NCI-H526 (cell line): ENCODE results near the gene PTPRN2.

Experiments
- DNase-seq, 2 experiments: peaks; one replicate each; lab custom pipeline; 2025; lab: John Stamatoyannopoulos, UW

The PTPRN2 gene

GRCh38 chr7:157621131-157621681, 966.4 kb downstream of the PTPRN2 start:
- no peak for DNase-seq

DNA sequence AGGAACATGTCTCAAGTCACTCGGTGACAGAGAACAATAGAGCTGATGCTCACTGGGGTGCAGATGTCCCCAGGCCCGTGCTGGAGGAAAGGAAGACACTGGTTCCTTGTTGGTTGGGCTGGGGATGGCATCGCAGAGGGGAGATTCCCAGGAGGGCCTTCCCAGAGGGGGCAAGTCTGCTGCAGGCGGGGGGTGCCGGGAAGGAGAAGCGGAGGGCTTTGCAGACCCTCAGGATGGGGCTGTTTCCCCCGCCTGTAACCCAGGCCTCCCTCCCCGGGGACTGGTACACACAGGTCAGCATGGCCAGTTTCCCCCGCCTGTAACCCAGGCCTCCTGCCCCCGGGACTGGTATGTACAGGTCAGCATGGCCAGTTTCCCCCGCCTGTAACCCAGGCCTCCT, 967.0 kb downstream of the PTPRN2 start:
- no peak for DNase-seq

- DNase-seq, result no peak
Observed at GRCh38 chr7:157619753-157620525, 967.7 kb downstream of the PTPRN2 start.

DNA sequence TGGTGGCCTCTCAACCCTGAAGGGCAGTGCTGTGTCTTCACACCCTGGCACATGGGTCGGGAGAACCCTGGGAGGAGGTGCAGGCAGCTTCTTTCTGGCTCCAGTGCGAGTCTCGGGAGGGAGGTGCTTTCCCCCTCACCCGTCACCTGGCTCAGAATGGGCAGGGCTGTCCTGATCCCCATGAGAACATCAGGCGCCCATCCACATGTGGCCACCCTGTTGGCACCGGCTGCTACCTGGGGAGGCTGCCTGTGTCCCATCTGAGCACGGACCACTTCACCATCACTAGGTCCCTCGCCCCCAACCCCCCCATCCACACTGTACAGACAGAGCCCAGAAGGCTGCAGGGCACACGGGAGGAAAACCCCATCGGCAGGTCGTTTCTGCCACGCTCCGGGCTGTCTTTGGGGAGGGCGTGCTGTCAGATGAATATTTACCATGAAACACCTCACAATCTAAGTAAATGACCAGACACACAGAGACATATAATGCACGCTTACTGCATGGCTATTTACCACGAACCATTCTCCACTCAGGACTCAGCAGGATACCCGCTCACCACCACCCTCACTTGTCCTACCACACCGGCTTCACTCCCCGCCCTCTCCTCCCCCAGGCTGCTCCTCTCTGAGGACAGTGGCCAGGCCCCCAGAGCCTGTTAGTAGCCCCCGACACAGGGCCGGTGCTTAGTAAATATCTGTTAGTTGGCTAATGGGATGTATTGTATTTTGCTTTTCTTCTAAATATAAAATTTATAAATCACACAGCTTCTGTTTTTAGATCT, 968.6 kb downstream of the PTPRN2 start:
- no peak for DNase-seq

- DNase-seq, result no peak
Observed at GRCh38 chr7:157618091-157618726, 969.4 kb downstream of the PTPRN2 start.

- DNase-seq, result no peak
Observed at GRCh38 chr7:157617401-157617800, 970.2 kb downstream of the PTPRN2 start.

DNA sequence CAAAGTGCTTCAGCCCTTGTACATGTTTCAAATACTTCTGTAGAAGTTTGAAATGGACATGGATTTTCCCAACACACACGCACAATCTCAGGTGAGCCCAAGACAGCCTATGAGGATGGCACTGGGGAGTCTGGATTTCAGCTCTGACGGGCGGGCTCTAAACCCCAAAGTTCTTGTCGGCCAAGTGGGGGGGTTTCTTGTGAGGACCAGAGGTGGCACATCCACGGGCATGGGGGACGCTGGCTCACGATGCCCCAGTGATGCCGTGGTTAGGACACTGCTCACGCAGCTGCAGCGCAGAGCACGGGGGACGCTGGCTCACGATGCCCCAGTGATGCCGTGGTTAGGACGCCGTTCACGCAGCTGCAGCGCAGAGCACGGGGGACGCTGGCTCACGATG, 970.7 kb downstream of the PTPRN2 start:
- DNase-seq, result no peak

DNA sequence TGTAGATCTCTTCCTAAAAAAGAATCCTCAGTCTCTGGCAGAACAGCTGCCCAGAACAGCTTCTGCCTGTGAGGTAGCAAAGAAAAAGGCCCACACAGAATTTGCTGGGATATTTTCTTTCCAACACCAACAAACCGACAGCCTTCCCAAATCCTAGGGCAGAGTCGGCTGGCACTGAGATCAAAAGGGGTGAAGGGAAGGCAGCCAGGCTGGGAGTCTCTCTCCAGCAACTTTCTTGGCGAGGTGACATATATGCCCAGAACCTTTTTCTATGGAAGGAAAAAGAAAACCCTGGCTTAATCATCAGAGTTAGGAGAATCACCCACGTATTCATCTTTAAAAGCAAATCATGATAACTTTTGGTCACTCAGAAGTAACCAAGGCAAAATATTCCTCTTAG, 971.2 kb downstream of the PTPRN2 start:
- DNase-seq, result no peak

DNA sequence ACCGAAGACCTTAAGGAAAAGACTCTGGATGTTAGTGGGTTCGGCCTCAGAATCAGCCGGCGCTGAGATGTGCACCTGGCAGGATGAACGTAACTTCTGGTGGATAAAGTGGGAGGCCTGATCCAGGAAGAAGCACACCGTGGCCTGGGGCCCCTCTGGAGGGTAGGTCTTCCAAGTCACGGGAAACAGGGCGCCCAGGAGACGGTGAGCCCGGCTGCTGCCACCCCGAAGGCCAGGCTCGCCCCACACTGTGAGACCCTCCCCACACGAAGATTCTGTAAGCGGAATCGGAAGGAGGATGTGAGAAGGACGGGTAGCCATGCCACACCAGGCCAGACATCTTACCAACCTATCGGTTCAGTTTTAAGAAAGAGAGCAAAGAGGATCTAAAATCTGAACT, 971.8 kb downstream of the PTPRN2 start:
- no peak for DNase-seq

GRCh38 chr7:157615101-157615817, 972.4 kb downstream of the PTPRN2 start:
- DNase-seq, result no peak

DNA sequence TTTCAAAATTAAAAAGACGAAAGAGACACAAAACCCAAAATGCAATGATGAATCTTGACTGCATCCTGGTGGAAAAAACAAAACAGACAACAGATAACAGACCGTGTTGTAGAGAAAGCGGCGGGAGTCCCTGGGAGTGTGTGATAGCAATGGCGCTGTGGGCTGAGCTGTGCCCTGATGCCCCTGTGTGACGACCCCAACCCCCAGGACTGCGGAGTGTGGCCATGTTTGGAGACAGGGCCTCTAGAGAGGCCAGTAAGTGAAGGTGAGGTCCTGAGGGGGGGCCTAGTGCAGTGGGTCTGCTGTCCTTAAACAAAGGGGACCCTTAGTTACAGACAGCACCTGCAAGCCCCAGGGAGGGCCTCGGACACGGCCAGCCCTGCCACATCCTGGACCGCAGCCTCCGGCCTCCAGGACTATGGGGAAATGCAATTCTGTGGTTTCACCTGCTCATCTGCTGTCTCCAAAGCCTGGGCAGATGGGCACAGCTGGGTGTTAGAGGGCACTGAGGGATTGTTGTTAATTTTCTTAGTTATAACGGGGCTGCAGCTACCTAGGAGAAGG, 973.1 kb downstream of the PTPRN2 start:
- DNase-seq, result no peak

DNA sequence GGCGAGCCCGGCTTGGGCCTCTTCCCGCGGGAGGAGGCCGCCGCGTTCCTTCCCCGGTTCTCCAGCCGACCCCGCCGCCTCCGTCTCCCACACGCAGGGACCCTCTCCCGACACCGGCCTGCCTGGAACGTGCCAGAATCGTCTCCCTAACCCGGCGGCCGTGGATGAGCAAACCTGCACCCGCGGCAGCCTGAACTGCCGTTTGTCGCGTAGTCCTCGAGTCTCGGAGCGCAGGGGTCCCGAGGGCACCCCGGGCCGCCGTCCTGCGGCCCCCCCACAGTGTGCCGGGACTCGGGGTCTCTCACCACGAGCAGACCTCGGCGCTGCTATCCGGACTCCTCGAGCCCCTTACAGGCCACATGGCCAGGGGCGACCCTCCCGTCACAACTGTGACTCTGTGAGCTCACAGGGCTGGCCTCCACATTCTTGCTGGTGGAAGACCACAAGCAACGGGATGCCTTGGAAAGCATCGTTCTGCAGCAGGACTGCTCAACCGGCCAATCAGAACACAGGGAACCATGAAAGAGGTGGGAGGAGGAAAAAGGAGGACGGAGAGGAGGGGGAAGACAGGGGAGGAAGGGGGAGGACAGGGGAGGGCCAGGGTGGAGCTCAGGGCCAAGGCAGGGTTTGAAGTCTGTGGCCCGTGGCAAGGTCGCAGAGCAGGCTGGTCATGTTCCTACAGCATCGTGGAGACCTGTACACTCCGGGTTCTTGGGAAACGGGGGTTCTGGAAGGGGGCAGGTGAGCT, 973.9 kb downstream of the PTPRN2 start:
- DNase-seq, result peak in 1 of 2 experiments; percentile 32

DNA sequence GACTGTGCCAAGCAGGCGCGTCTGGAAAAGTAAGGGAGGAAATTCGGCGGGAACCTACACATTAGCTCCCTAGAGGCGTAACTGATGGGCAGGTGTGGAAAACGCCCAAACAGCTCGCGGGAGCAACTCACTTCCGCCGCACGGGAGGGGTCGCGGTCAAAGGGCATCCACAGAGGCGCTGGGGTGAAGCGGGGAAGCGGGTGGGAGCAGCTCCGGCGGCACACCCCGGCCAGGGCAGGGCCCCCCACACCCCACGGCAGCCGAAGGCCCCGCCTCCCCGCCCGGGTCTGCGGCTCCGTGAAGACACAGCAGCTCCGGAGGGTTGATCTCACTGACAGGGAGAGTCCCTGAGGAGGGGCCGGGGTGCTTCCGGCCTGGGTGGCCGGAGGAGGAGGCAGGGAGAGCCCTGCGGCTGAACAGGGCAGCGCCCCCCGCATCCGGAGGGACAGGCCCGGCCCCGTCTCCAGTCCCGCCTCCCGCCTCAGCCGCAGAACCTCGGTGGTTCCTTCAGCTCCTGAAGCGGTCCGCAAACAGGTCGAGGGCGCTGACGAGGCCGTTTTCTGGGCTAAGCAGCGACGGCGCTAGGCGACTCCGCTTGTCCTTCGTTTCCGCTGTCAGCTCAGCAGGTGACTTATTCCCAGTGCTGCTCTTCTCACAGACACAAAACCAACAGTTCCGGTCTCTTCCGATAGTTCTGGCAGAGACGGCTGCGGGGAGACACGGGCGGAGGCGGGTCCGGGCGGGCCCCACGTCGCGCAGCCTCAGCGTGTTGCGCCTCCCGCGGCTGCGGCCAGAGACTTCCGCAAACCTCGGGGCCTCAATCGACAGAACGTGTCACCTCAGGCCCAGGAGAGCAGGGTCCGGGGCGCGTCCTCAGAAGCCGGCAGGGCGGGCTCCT, 974.7 kb downstream of the PTPRN2 start:
- DNase-seq, result peak; percentile 26 to 84

GRCh38 chr7:157612009-157612663, 975.5 kb downstream of the PTPRN2 start:
- DNase-seq, result peak in 1 of 2 experiments; percentile 37

GRCh38 chr7:157611341-157611740, 976.3 kb downstream of the PTPRN2 start:
- no peak for DNase-seq

GRCh38 chr7:157610671-157611295, 976.8 kb downstream of the PTPRN2 start:
- no peak for DNase-seq

DNA sequence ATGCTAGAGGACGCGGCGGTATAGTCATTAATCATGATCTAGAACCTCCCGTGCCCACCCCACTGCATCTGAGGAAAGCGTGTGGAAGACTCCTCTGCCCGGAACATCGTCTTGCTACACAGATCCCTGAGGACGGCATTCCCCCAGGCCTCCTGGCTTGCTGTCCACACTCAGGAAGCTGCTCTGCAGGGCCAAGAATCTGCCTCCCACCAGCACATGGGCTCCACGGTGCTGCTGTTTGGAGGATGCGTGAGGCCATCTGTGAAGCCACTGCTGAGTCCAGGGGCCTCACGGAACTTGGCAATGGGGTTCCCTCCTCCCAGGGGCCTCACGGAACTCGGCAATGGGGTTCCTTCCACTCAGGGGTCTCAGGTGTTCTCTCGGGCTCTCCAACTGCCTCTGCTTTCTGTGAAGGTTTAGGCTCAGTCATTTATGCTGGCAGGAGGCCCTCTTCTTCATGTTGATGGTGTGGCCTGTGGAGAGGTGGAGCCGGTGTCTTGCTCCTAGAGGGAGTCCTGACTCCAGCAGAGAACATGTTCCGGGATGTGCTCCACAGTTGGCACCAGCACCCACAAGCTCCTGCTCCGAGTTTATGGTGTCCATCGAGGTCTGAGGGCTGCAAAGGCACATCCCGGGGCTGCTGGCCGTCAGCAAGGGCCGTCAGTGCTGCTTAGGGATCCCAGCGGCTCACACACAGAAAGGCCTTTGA, 977.5 kb downstream of the PTPRN2 start:
- DNase-seq, result no peak

GRCh38 chr7:157609516-157609915, 978.1 kb downstream of the PTPRN2 start:
- DNase-seq, result no peak
